Keratinocyte (primary cell): ENCODE data around the gene GRIK2. TPM values are rescaled to one million over a fixed set of nuclear protein-coding genes. Genes with fewer than 3 reads are reported as not detected.

Experiments
- DNase-seq: peaks from one replicate; pipeline ENCODE4 v3.0.0-alpha.2; 2011; ENCODE audit warnings: low read depth, missing footprints, low spot score
- FAIRE-seq: peaks from 2 replicates; lab custom pipeline; 2011; peaks lifted over from hg19 to GRCh38; lab: Jason Lieb, UNC
- H2AFZ ChIP-seq: 2 replicates; pipeline ENCODE4 v1.6.0; 2012; ENCODE audit warnings: low read length, control low read depth, inconsistent platforms; ENCODE audit not compliant: control insufficient read depth
- H3K27ac ChIP-seq: 2 replicates; pipeline ENCODE4 v1.5.1; 2011; ENCODE audit warnings: low read length; ENCODE audit not compliant: control insufficient read depth, insufficient read depth
- H3K27me3 ChIP-seq: 3 replicates; pipeline ENCODE4 v1.6.0; 2011; ENCODE audit warnings: low read length; ENCODE audit not compliant: control insufficient read depth, insufficient read depth; ENCODE audit errors: extremely low read depth
- H3K36me3 ChIP-seq, 2 experiments: 2 replicates in 1 of 2; 3 replicates in 1 of 2; pipeline ENCODE4 v1.5.1; 2011; ENCODE audit warnings: low read length in 2 of 2, mild to moderate bottlenecking in 1 of 2; ENCODE audit not compliant: control insufficient read depth in 2 of 2, insufficient read depth in 2 of 2; ENCODE audit errors: extremely low read depth in 1 of 2
- H3K4me1 ChIP-seq: 3 replicates; pipeline ENCODE4 v1.5.1; 2011; ENCODE audit warnings: low read length; ENCODE audit not compliant: control insufficient read depth, insufficient read depth; ENCODE audit errors: extremely low read depth
- H3K4me2 ChIP-seq: 3 replicates; pipeline ENCODE4 v1.6.0; 2011; ENCODE audit warnings: low read depth, low read length; ENCODE audit not compliant: control insufficient read depth, insufficient read depth; ENCODE audit errors: extremely low read depth
- H3K4me3 ChIP-seq, 3 experiments: fragments of 200-600 bp in 1 of 3; sonication (generic) in 1 of 3; 2 replicates in 2 of 3; 3 replicates in 1 of 3; pipeline ENCODE4 v1.5.1; 2011 to 2016; ENCODE audit warnings: low read length in 3 of 3, mild to moderate bottlenecking in 3 of 3, control low read depth in 2 of 3, inconsistent platforms in 1 of 3, low read depth in 1 of 3, mixed read lengths in 1 of 3, mixed run types in 1 of 3, moderate library complexity in 1 of 3; ENCODE audit not compliant: control insufficient read depth in 2 of 3, insufficient read depth in 2 of 3; ENCODE audit errors: extremely low read depth in 1 of 3
- H3K79me2 ChIP-seq: 2 replicates; pipeline ENCODE4 v1.6.0; 2012; ENCODE audit warnings: low read length; ENCODE audit not compliant: control insufficient read depth, insufficient read depth
- H3K9ac ChIP-seq: 3 replicates; pipeline ENCODE4 v1.6.0; 2011; ENCODE audit warnings: low read length; ENCODE audit not compliant: control insufficient read depth, insufficient read depth; ENCODE audit errors: extremely low read depth
- H3K9me1 ChIP-seq: 3 replicates; pipeline ENCODE4 v1.6.0; 2011; ENCODE audit warnings: low read length; ENCODE audit not compliant: control insufficient read depth, insufficient read depth; ENCODE audit errors: extremely low read depth
- H3K9me3 ChIP-seq: 2 replicates; pipeline ENCODE4 v1.5.1; 2012; ENCODE audit warnings: low read depth, low read length; ENCODE audit not compliant: control insufficient read depth
- H4K20me1 ChIP-seq: 3 replicates; pipeline ENCODE4 v1.6.0; 2011; ENCODE audit warnings: low read length; ENCODE audit not compliant: control insufficient read depth, insufficient read depth; ENCODE audit errors: extremely low read depth
- CTCF ChIP-seq, 3 experiments: IDR thresholded peaks in 1 of 3; conservative IDR thresholded peaks in 1 of 3; optimal IDR thresholded peaks in 1 of 3; 2 replicates in 2 of 3; 3 replicates in 1 of 3; pipeline versions ENCODE3 to v1.5.1; 2011; ENCODE audit warnings: low read length in 3 of 3, mild to moderate bottlenecking in 3 of 3, moderate library complexity in 2 of 3, control low read depth in 1 of 3, inconsistent platforms in 1 of 3; ENCODE audit not compliant: insufficient read depth in 2 of 3; ENCODE audit errors: extremely low read depth in 1 of 3
- EZH2 ChIP-seq: IDR thresholded peaks from one replicate; pipeline ENCODE4 v1.6.1; 2012; ENCODE audit warnings: inconsistent platforms, mild to moderate bottlenecking, low read length, moderate library complexity
- dilution Hi-C: fragments of 300-500 bp; cut with MboI; formaldehyde crosslinking; loops from one replicate; pipeline ENCODE4 v1.7.0; 2020; ENCODE audit warnings: low sequenced_read_pairs; ENCODE audit not compliant: extremely low pct_ligation_motif_present
- polyA plus RNA-seq, 5 experiments: library from polyadenylated mRNA; depleted of rRNA in 3 of 5; stranded (reverse) in 3 of 5; stranded (forward) in 1 of 5; unstranded in 1 of 5; fragments of >200 nt; gene quantifications; 1 replicate in 1 of 5; 2 replicates in 3 of 5; 3 replicates in 1 of 5; pipeline versions ENCODE4 v1.2.1 to v1.2.3, GENCODE V29; 2011 to 2012; ENCODE audit warnings: missing spikeins in 2 of 5, low read depth in 1 of 5, low replicate concordance in 1 of 5

GRIK2 gene
- polyA plus RNA-seq, 1 donor (not counting 4 experiments of a cell fraction or from before 2014, with no cell fraction given), result 0.01 TPM

- H3K27me3 ChIP-seq, result peaks cover 36% of the 10 kb centered on the region
- H3K36me3 ChIP-seq, result no peaks in the 10 kb centered on the region
- no peaks in the 10 kb centered on the region for H4K20me1 ChIP-seq
- no peak for TF ChIP-seq CTCF (optimal IDR thresholded peaks at IDR 0.05 in 1 of 3, IDR thresholded peaks at IDR 0.05 in 1 of 3, conservative IDR thresholded peaks at IDR 0.05 in 1 of 3; ENCODE audit: extremely low read depth in 1 of 3, insufficient read depth in 2 of 3, low read length in 3 of 3)
- TF ChIP-seq EZH2, result no peak
- H3K79me2 ChIP-seq, result no peaks in the 10 kb centered on the region
- no peak for DNase-seq
- H3K9me1 ChIP-seq, result no peaks in the 10 kb centered on the region
- dilution Hi-C loops, result no loop called here
- H2AFZ ChIP-seq, result no peak overlapping the region
- H3K4me1 ChIP-seq, result no peaks in the 10 kb centered on the region
- FAIRE-seq, result no peak
- H3K9me3 ChIP-seq, result no peaks in the 10 kb centered on the region
- peak overlapping the region; percentile 27 for H3K4me2 ChIP-seq
- no peak overlapping the region for H3K4me3 ChIP-seq
- no peak overlapping the region for H3K9ac ChIP-seq
- no peak overlapping the region for H3K27ac ChIP-seq
These were observed 8.5 kb downstream of the GRIK2 start for GRCh38 chr6:101401792-101402621.

DNA sequence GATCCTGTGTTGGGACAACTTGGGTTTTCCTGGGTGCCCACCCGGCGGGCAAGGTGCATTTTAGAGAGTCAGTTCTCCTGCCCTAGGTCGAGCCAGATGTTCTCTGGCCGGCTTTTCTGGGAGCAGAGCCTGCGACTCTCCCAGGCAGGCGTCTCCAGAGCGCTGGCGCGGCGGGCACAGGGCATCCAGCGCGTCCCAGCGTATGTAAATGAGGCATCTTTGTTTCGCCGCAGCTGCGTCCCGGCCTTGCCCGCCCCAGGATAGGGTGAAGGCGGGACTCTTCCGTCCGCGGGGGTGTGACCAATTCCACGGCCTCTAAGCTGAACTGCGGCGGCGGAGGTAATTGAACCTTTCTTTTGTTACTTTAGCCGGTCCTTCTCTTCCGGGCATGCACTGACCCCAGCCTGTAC, 9.1 kb downstream of the GRIK2 start:
- no peaks in the 10 kb centered on the region for H3K4me1 ChIP-seq

More for the DNA sequence above, 9.1 kb downstream of the GRIK2 start:
- no peaks in the 10 kb centered on the region for H3K79me2 ChIP-seq
- H2AFZ ChIP-seq, result no peak overlapping the region
- H3K9me1 ChIP-seq, result no peaks in the 10 kb centered on the region
- H3K36me3 ChIP-seq, result no peaks in the 10 kb centered on the region
- TF ChIP-seq EZH2, result no peak
- no peak for TF ChIP-seq CTCF (optimal IDR thresholded peaks at IDR 0.05 in 1 of 3, IDR thresholded peaks at IDR 0.05 in 1 of 3, conservative IDR thresholded peaks at IDR 0.05 in 1 of 3; ENCODE audit: extremely low read depth in 1 of 3, insufficient read depth in 2 of 3, low read length in 3 of 3)
- no peak overlapping the region for H3K4me2 ChIP-seq
- peaks cover 36% of the 10 kb centered on the region for H3K27me3 ChIP-seq
- FAIRE-seq, result no peak
- no peaks in the 10 kb centered on the region for H3K9me3 ChIP-seq
- DNase-seq, result no peak
- no peak overlapping the region for H3K4me3 ChIP-seq
- no peak overlapping the region for H3K9ac ChIP-seq
- dilution Hi-C loops, result no loop called here
- H3K27ac ChIP-seq, result no peak overlapping the region
- H4K20me1 ChIP-seq, result no peaks in the 10 kb centered on the region
